NCI-H1417 treated with DMSO at 0.1 percent for 48 hours (cell line): ENCODE data around the gene MEF2B.

Experiments
- DNase-seq: peaks from one replicate; lab custom pipeline; 2025; lab: John Stamatoyannopoulos, UW

Gene MEF2B

DNA sequence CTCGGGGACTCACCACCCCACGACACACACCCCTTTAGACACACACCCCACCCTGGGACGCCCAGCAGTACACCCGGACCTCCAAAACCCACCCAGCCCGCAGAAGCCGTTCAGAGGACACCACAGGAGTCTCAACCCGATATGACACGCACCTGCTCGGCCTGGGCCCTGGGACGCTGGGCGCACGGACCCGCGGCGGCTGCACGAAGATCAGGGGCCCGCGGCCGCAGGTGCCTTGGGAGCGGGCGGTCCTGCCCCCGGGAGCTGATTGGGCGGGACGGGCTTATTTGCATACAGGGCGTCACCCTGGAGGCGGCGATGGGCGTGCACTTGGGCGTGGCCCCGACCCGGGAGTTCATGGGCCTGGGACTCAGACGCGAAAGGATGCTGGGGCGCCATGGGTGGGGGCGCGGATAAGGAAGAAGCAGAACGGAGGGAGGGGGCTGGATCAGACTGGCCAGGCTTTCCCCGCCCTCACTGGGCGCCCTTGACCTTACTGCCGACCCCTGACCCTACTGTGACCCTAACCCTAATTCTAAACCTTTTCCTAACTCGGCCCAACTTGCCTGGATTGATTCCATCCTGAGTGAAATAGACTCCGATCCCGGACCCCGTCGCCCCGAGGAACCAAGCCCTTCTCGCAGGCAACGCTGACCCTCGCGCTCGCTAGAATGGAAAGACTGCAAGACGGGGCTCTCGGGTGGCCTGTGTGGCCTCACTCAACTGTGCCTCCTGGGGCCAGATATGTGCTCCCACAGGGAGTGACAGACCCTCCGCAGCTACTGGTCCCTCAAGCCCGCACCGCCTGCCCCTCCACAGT, at the start of gene MEF2B:
TSS of gene MEF2B (minus strand) at position 211 of the 820 bp plus-strand sequence. CDS start 19,528 bp downstream, outside the sequence.
- DNase-seq = no peak

DNA sequence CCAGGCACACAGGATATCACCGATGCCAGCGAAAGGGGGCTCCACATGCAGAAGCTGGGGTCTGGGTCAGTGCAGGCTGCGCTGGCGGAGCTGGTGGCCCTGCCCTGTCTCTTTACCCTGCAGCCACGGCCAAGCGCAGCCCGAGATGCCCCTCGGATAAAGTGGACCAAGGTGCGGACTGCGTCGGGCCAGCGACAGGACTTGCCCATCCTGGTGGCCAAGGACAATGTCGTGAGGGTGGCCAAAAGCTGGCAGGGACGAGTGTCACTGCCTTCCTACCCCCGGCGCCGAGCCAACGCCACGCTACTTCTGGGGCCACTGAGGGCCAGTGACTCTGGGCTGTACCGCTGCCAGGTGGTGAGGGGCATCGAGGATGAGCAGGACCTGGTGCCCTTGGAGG, 48.8 kb upstream of the MEF2B start:
- DNase-seq = no peak

DNA sequence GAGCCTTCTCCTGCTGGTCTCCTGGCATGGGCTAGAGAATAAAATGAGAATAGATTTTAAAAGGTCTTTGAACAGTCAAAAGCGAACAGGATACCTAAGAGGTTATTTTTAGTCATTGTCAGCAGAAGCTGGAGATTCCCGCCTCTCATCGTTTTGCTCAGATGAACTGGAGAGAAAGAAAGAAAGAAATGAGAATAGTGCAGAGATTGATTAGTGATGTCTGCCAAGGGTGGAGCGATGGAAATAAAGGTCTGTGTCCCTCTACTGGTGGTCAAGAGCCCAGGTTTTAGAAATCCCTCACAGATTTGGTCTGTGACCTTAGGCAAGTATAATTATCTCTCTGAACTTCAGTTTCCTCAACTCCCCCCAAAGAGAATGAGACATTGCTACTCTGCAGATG, 47.0 kb upstream of the MEF2B start:
- DNase-seq = no peak

DNA sequence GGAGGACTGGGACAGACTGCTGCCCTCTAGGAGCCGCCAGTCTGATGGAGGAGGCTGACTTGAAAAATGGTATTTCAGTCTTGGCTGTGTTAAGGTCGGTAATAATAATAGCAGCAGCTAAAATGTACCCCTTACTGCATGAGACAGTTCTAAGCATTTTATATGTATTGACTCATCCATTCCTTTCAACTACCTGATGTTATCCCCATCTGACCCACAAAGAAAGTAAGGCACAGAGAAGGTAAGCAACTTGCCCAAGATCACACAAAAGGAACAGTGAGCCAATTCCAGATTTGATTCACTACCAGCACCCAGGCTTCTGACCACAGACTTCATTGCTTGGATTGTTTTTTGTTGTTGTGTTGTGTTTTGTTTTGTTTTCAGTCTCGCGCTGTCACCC, 45.7 kb upstream of the MEF2B start:
- no peak for DNase-seq

DNA sequence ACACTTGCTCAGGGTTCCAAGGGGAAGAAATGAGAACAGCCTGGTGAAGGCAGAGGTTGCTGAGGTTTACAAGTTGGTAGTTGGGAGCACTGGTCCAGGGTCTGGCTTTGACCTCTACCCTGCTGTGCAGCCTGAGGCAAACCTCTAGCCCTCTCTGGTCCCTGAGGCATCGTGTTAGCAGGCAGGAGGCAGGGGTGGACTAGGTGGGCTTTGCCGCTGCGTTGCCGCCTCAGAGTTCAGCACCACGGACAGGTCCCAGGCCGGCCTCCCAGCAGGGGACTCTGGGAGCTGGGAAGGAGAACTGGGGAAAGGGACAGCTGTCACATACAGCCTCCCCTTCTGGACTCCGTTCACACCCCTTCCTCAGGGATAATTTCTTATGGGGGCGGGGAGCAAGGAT, 44.8 kb upstream of the MEF2B start:
- DNase-seq = no peak

DNA sequence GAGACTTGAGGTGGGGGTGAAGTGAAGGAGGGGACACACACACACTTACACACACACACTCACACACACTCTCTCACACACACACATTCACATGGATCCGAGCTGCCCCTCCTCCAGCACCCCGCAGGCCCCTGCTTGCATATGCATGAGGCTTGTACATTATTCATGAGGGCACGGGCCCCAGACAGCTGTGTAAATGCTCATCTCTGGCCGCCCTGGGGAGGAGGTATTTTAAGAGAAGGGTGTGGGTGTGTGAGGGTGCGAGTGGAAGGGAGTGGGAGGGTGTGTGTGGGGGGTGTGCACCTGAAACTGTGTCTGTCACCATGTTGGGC, 44.1 kb upstream of the MEF2B start:
- DNase-seq = no peak

DNA sequence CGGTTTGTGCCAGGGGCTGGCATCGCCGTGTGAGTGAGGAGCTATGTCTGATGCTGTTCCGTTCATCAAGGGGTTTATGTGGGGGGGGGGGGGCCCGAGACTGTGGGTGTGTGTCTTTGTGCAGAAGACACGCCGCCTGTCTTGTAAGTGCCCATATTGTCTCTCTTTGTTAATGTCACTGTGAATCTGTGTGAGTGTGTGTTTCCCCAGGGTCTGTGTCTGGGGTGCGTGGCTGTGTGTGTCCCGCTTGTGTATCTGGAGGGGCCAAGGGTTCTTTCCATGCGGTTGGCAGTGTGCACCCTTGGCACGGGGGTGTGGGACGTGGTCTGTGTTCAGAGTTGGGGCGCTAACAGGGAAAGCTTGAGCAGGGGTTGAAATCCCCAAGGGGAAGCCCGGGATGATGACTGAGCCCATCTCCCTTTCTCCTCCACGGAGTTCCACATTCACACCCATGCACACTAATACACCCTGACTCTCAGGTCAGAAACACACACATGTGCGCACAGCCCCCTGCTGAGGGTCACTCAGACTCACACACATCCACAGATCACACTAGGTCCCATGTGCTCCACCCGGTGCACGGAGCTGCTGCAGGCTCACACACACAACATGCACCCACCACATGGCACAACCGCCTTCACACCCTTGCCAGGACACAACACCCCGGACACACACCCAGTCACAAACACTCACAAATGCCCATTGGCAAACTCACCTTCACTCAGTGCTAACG, 43.5 kb upstream of the MEF2B start:
- DNase-seq = no peak

DNA sequence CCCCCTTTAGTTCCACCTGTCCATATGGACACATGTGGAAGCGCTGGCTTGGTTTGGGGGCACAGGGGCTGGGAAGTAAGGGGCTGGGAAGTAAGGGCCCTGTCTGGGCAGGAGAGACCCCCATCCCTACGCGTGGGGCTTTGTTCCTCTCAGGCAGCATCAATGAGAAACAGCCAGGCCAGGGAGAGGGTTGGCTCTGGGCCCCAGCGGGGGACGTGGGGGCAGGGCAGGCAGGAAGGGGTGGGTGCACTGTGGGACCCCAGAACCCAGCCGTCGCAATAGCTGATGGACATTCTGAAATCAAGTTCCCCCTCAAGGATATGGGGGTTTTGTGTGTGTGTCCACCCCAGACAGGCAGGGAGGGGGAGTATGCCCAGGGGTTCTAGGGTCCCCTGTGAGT, 42.9 kb upstream of the MEF2B start:
- no peak for DNase-seq

DNA sequence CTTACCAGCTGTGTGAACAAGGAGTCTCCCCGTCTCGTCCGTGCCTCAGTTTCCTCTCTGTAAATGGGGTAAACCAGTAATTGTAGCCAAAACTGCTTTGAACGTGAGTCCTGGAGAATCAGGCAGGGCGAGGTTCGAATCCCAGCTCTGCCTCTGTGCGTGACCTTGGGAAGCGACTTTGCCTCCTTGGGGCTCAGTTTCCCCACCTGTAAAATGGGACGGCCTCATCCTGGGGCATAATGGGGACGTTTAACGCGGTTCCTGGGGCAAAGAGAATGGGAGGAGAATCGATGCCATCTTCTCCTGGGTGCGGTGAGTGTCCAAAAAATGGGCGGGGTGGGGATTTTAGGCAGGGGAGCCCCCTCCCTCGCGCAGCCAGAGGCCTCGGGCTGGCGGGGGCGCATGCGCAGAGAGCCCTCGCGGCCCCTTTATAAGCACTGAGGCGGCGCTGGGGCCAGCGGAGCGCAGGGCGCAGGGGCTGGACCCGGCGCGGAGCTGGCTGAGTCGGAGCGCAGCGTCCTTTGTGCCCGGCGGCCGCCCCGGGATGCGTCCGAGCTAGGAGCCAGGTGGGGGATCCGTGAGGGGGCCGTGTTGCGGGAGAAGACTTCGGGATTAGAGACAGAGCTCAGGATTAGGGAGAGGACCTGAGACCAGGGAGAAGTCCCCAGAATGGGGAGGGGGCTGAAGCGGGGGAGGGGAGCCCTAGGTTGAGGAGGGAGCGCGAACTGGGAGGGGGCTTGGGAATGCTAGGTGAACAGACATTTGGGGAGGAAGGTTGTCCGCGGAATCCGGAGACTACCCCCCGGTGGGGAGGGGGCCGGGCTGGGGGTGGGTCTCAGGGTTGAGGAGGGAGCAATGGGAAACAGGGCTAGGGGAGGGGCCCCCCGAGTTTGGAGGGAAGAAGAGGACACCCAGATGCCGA, 41.7 kb upstream of the MEF2B start, which contains the start of gene NCAN:
TSS of gene NCAN (plus strand) at position 460 of the 922 bp plus-strand sequence. CDS start 4,996 bp downstream, outside the sequence.
- DNase-seq = no peak

DNA sequence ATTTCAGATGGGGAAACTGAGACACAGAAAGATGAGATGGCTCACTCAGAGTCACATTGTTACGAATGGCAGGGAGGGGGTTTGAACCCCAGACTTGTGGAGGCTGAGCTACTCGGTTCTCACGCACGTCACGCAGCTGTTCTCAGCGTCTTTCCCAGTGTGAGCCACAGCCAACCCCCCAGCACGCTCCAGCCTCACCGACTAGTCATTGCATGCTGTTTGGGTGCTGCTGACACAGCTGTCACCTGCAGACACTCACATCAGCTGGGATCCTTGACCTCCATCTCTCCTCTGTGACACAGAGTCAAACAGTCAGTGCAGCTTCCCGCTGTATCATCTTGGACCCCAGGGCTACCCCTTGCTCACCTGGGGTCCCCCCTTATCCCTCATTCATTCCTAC, 39.3 kb upstream of the MEF2B start:
- no peak for DNase-seq

DNA sequence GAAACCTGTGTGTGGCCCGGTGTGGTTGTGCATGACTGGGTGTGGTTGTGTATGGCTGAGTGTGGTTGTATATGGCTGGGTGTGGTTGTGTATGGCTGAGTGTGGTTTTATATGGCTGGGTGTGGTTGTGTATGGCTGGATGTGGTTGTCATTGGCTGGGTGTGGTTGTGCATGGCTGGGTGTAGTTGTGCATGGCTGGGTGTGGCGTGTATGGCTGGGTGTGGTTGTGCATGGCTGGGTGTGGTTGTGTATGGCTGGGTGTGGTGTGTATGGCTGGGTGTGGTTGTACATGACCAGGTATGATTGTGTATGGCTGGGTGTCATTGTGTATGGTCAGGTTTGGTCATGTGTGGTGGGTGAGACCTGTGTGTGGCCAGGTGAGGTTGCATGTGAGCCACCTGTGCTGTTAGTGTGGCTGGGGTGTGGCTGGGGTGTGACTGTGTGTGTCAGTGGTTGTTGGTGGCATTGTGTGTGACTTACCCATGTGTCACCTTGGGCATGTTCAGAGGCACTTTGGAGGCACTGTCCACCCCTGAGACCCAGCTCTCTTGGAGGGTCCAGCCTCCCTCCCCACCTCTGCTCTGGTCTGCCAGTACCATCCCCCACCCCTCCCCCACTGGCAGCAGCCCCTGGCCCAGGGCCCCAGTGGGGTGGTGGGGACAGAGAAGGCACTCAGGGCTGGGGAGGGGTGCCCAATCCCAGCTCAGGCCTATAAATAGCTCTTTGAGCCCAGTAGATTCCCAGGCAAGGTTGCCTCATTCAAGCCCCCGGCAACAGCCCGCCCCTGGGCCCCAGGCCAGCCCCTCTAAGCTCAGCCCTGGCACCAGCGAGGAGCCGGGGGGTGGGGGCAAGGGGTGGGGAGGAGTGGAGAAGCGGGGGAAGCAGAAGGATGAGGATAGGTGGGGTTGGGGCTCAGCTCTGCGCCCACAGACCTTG, 37.8 kb upstream of the MEF2B start:
- DNase-seq = no peak

DNA sequence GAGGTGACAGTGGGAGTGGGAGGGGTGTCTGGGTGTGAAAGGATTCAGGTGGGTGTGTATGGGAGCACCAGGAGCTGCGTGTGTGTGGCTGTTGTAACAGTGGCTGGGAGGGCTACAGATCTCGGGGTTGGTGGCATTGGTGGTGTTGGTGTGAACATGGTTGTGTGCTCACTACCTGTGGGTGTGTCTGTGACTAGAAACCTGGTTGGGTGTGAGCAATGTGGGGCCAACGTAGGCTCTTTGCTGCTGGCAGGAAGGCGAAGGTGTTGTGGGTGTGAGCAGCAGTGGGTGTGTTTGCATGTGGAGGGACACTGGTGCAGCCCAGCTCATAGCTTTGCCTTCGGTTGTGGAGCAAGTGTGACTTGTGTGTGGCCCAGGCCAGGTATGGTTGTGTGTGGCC, 36.9 kb upstream of the MEF2B start:
- no peak for DNase-seq

DNA sequence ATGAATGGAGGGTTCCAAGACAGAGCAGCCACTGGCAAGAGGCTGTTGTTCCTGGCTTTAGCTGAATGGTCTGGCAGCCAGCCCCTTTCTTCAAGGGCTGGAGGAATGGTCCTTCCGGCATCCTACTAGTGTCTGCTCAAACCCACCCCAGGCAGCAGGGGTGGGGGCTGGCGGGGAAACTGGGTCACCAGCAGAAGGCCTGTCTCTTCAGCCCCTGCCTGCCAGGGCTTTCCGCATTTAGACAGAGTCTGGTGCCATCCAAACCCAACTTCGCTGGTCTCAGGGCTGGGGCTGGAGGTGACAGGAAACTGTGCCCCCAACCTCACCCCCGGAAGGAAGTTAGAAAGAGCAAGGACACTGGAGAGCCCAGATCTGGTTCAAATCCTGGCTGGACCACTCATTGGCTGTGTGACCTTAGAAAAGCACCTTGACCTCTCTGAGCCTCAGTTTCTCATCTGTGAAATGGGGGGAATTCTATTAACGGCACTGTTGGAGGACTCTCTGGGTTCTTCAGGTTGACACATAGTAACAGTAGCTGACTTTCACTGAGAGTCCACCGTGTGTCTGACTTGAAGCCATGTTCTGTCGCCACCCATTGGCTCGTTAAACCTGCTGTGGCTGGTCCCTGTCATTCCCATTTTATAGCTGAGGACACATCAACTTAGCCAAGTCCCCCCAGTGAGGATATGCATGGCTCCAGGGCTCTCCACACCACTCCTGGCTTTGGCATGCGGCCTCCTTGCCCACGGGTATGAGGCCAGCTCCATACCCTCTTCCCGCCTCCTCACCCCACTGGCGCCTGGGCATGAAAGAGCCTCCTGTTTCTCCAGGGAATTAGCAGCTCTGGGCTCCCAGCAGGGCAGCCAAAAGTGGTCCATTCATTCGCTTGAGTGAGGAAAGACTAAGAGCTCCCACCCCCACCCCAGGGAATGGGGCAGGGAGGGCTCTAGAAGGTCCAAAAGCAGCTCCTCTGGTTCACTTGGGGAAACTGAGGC, 35.6 kb upstream of the MEF2B start:
- no peak for DNase-seq

DNA sequence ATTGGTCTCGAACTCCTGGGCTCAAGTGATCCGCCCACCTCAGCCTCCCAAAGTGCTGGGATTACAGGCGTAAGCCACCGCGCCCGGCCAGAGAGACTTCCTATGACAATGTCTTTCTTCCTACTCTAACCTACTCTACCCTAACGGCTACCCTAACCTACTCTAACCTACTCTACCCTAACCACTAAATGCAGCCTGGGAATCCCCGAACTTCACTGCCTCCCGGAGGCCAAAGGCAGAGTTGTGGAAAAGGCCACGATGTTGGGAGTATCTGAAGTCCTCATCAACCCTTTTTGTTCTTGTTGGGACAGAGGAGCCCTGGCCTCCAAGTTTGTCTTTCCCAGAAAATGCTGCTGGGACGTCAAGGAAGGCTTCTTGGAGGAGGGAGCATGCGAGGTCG, 34.1 kb upstream of the MEF2B start:
- DNase-seq = no peak

DNA sequence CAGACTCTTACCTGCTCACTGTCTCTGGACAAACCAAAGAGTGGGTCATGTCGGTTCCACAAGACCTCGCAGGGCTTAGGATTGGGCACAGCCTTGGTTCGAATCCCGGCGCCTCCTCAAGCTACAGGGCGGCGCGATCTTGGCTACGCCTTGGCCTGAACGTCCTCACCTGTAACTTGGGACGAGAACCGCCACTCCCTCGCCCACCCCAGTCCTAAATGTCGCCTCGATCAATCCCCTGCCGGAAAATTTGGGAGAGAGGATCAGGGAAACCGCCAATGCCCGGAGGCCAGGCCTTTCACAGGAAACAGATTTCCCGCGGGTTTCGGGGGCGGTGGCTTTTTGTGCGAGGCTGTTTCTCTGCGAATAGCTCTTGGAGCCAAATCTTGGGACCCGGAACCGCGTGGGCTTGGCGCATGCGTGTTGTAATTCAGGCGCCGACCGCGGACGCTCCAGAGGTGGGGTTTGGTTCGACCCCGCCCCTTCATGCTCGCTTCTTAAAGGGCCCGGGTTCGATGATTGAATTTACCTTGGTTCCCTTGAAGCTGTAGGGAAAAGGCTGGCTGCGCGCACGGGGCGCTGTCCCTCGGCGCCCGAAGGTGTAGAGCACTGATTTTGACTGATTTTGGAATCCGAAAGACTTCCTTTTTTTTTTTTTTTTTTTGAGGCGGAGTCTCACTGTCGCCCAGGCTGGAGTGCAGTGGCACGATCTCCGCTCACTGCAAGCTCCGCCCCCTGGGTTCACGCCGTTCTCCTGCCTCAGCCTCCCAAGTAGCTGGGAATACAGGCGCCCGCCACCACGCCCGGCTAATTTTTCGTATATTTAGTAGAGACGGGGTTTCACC, 33.2 kb upstream of the MEF2B start, which contains the start of gene NR2C2AP:
TSS of gene NR2C2AP (minus strand) at position 403 of the 845 bp plus-strand sequence. CDS start at position 49, 354 bp downstream.
- DNase-seq = peak; percentile 62

DNA sequence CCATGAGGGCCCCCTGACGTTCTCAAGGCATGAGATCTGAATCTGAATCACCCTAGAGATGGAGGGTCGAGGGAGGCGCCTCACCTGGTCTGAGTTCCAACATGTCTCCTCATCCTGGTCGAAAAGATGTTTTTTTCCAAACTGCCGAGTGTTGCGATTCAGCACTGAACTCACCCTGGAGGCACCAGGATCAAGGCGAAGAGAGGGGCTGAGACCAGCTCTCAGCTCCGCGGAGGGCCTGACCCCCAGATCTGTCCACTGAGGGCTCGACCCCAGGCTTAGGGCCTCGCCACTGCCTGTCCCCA, 32.6 kb upstream of the MEF2B start:
- no peak for DNase-seq

DNA sequence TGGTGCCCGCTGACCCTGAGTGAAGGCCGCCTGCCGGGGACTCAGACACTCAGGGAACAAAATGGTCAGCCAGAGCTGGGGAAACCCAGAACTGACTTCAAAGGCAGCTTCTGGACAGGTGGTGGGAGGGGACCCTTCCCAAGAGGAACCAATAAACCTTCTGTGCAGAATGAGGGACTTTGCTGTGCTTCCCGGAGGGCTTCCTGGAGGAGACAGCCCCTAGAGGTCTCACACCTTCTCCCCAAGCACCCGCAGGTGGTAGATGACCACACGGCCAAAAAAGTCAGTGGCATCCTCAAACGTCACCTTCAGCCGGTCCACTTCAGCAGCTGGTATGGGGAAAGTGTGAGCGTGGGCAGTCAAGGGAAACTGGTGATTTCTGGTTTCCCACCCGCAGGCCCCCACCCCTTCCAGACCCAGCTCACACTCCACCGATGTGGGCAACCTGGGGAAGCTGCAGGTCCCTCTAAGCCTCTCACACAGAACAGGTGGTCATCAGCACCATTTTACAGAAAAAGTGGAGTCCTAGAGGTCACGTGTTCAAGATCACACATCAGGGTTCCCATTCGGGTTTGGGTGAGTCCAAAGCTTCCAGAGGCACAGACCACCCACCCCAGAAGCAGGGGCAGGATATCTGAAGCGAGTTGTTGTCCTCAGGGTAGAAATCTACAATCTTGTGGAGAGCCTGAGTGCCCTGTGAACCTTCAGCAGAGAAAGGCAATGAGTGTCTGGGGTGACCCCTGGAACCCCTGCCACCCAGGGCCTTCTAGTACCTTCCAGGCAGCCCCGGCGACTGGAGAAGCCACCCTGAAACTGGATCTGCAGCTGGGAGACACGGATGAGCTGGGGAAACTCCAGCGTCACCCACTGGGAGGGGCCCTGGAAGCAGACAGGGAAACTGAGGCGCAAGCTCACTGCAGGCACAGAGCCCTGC, 31.9 kb upstream of the MEF2B start:
- no peak for DNase-seq

DNA sequence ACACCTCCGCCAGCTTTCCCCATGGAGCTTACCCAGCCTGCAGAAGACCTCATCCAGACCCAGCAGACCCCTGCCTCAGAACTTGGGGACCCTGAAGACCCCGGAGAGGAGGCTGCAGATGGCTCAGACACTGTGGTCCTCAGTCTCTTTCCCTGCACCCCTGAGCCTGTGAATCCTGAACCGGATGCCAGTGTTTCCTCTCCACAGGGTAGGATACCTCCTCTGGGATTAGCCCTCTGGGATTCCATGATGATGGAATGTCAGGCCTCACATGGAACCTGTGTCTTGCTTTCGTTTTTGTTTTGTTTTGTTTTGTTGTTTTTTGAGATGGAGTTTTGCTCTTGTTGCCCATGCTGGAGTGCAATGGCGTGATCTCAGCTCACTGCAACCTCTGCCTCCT, 23.9 kb upstream of the MEF2B start:
- no peak for DNase-seq
